22Rv1 (cell line): ENCODE results near the gene HLA-DRB1.
"Not testable (repeated sequence)": the region's sequence is repeated elsewhere in the genome, so short reads cannot be mapped to it uniquely, and the experiment has no call there.

Source experiments
- H3K27ac ChIP-seq: fragments of 450-650 bp; 2 replicates; pipeline ENCODE4 v1.5.1; 2017
- CTCF ChIP-seq: fragments of 450-650 bp; IDR thresholded peaks from 2 replicates; pipeline ENCODE4 v1.5.1; 2017; ENCODE audit warnings: mild to moderate bottlenecking
- ZFX ChIP-seq: fragments of 450-650 bp; IDR thresholded peaks from 2 replicates; pipeline ENCODE4 v1.6.1; 2017; ENCODE audit warnings: antibody characterized with exemption, borderline replicate concordance

Gene HLA-DRB1

GRCh38 chr6:32588156-32588555 lies 1.5 kb downstream of the HLA-DRB1 start:
- no peak for TF ChIP-seq CTCF
- no peak for TF ChIP-seq ZFX

DNA sequence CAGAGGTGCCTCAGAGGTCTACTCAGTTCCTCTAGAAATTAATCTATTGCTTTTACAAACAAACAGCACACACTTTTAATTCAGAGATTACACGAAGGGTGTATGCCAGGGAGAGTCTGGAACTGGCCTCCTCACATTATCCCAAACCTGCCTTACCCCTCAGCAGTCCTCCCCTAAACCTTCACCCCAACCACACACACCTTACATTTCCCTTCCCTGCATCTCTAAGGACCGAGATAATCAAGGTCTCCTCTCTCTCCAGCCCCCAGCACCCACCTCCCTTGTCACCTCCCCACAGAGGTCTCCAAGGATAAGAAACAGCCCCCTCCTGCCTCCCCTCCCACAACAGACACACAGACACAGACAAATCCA lies 6.1 kb downstream of the HLA-DRB1 start:
- TF ChIP-seq CTCF (no peak), ZFX (no peak)

More at GRCh38 chr6:32588156-32588555, 1.5 kb downstream of the HLA-DRB1 start:
- H3K27ac ChIP-seq: no peak overlapping the region

GRCh38 chr6:32581315-32582095 lies 8.1 kb downstream of the HLA-DRB1 start:
- H3K27ac ChIP-seq: no peak overlapping the region
- TF ChIP-seq ZFX: no peak
- no peak for TF ChIP-seq CTCF

More for the DNA sequence above, 6.1 kb downstream of the HLA-DRB1 start:
- no peak overlapping the region for H3K27ac ChIP-seq

DNA sequence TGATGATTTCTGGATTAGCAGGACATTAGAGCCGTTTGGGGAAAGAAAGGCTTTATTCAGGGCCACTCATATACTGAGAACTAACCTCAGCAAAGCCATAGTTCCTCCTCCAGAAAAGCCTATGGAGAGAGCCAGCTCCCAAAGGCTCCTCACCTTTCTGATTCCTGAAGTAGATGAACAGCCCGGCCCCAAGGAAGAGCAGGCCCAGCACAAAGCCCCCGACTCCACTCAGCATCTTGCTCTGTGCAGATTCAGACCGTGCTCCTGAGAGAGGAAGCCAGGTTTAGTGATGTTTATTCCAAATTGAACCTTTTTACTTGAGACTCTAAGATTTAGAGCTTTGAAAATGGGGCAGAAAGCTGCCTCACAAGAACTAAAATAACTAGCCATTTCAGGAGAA lies 9.1 kb downstream of the HLA-DRB1 start:
- no peak for TF ChIP-seq CTCF
- no peak for TF ChIP-seq ZFX
- no peak overlapping the region for H3K27ac ChIP-seq

GRCh38 chr6:32578962-32579361 lies 10.7 kb downstream of the HLA-DRB1 start:
- TF ChIP-seq CTCF: no peak
- TF ChIP-seq ZFX: no peak
- no peak overlapping the region for H3K27ac ChIP-seq

DNA sequence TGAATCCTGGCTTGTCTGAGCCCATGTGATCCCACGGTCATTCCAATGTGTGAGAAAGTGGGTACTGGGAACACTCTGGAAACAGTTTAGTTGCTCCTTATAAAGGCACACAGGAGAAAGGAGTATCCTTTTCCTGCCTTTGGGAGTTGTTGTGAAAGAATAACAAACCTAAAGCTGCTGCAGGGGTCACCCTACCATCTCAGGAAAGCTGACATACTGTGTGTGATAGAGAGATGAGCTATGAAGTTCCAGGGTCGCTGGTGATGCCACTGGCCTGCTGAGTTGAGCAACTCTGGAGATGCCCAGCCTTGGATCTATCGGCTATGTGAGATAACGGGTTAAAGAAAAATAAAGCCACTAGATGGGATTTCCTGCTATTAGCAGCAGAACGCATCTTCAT lies 12.2 kb downstream of the HLA-DRB1 start:
- H3K27ac ChIP-seq: not testable (repeated sequence)

- no peak for TF ChIP-seq ZFX
- no peak for TF ChIP-seq CTCF
- no peak overlapping the region for H3K27ac ChIP-seq
Observed at GRCh38 chr6:32576250-32576649, 13.4 kb downstream of the HLA-DRB1 start.

DNA sequence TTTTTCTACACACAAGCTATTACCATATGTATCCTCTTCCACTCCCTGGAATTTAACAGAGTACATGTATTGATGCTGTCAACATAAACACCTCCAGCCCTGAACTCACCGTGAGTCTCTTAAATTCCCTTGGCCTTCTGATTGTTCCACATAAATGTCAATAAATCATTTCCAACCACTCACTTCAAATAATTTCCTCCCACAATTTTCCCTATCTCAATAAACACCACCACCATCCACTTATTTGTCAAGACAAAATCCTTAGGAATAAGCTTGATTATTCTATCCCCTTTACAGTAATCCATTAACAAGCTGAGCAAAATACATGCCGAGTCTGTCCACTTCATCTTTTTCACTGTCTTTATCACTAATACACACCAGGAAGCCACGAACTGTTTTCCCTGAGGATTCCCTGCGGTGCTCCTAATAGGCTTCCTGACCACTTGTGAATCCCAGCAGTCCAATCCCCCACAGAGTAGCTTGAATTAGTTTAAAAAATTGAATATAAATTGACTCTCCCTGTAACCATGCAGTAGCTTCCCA lies 19.2 kb downstream of the HLA-DRB1 start:
- H3K27ac ChIP-seq: no peak overlapping the region
- TF ChIP-seq CTCF (no peak), ZFX (no peak)
